IMR-90 (cell line): ENCODE results near the gene RXFP1. TPM values are rescaled to one million over a fixed set of nuclear protein-coding genes. Genes with fewer than 3 reads are reported as not detected.

Source experiments
- ATAC-seq: fragments of 200-7000 bp; cut with Tn5 transposase; 2 replicates; pipeline ENCODE4 v1.9.1; 2020; ENCODE audit warnings: low read depth, mild to moderate bottlenecking, moderate library complexity
- BruUV-seq: library from RNA; stranded (reverse); fragments of 400-500 nt; replicated peaks from 2 replicates; lab custom pipeline; 2021; lab: Mats Ljungman, UMichigan
- CTCF ChIA-PET: fragments of 300-600 bp; formaldehyde crosslinking; extraction: SDS; loops from one replicate; lab custom pipeline; 2021; ENCODE audit warnings: antibody characterized with exemption; lab: Yijun Ruan, JAX
- POLR2A ChIA-PET: fragments of 300-600 bp; sonication (Branson Sonifier 250); formaldehyde crosslinking; loops from one replicate; lab custom pipeline; 2022; ENCODE audit warnings: antibody characterized with exemption; ENCODE audit not compliant: unreplicated experiment; lab: Charles Lee
- DNase-seq: peaks from one replicate; pipeline ENCODE4 v3.0.0; 2013
- H2AFZ ChIP-seq: replicated peaks from 2 replicates; pipeline ENCODE3; 2013; ENCODE audit warnings: low read length, mild to moderate bottlenecking; ENCODE audit not compliant: poor library complexity
- H2AK5ac ChIP-seq: 2 replicates; pipeline ENCODE4 v1.6.1; 2013; ENCODE audit warnings: low read depth, low read length, inconsistent platforms
- H2AK9ac ChIP-seq: replicated peaks from 2 replicates; pipeline ENCODE3; 2013; ENCODE audit warnings: mild to moderate bottlenecking, low read depth, low read length, moderate library complexity; ENCODE audit not compliant: poor library complexity
- H2BK120ac ChIP-seq: 2 replicates; pipeline ENCODE4 v1.6.1; 2013; ENCODE audit warnings: low read depth, low read length, inconsistent platforms
- H2BK15ac ChIP-seq: 3 replicates; pipeline ENCODE4 v1.6.1; 2013; ENCODE audit warnings: low read depth, low read length, inconsistent platforms
- H2BK20ac ChIP-seq: 2 replicates; pipeline ENCODE4 v1.6.1; 2013; ENCODE audit warnings: low read depth, mild to moderate bottlenecking, inconsistent platforms, low read length, moderate library complexity
- H2BK5ac ChIP-seq: 2 replicates; pipeline ENCODE4 v1.6.1; 2013; ENCODE audit warnings: mild to moderate bottlenecking, low read depth, low read length, inconsistent platforms; ENCODE audit not compliant: poor library complexity, severe bottlenecking
- H3K14ac ChIP-seq: replicated peaks from 2 replicates; pipeline ENCODE4 v1.6.1; 2013; ENCODE audit warnings: low read depth, low read length, inconsistent platforms
- H3K18ac ChIP-seq: 2 replicates; pipeline ENCODE4 v1.6.1; 2013; ENCODE audit warnings: low read depth, low read length, control low read depth
- H3K23ac ChIP-seq: 2 replicates; pipeline ENCODE4 v1.6.1; 2013; ENCODE audit warnings: low read depth, low read length, inconsistent platforms
- H3K27ac ChIP-seq: 2 replicates; pipeline ENCODE4 v1.5.1; 2013; ENCODE audit warnings: mild to moderate bottlenecking, control low read depth, low read length; ENCODE audit not compliant: insufficient read depth
- H3K27me3 ChIP-seq: 2 replicates; pipeline ENCODE4 v1.6.1; 2013; ENCODE audit warnings: low read length; ENCODE audit not compliant: control insufficient read depth, insufficient read depth
- H3K36me3 ChIP-seq: 2 replicates; pipeline ENCODE4 v1.6.1; 2013; ENCODE audit warnings: low read length, mixed read lengths; ENCODE audit not compliant: control insufficient read depth, insufficient read depth
- H3K4ac ChIP-seq: 2 replicates; pipeline ENCODE4 v1.6.1; 2013; ENCODE audit warnings: low read depth, low read length, inconsistent platforms
- H3K4me1 ChIP-seq: 2 replicates; pipeline ENCODE4 v1.6.1; 2013; ENCODE audit warnings: low read length, mixed read lengths; ENCODE audit not compliant: control insufficient read depth, insufficient read depth
- H3K4me2 ChIP-seq: 2 replicates; pipeline ENCODE4 v1.6.1; 2013; ENCODE audit warnings: low read depth, mild to moderate bottlenecking, control low read depth, low read length, moderate library complexity
- H3K4me3 ChIP-seq: 2 replicates; pipeline ENCODE4 v1.5.1; 2013; ENCODE audit warnings: low read depth, mild to moderate bottlenecking, control low read depth, low read length, moderate library complexity; ENCODE audit not compliant: insufficient read depth
- H3K56ac ChIP-seq: 2 replicates; pipeline ENCODE4 v1.6.1; 2013; ENCODE audit warnings: low read length, inconsistent platforms; ENCODE audit not compliant: insufficient read depth; ENCODE audit errors: extremely low read depth
- H3K79me1 ChIP-seq, 2 experiments: 2 replicates each; pipeline ENCODE4 v1.6.1; 2013; ENCODE audit warnings: low read length in 2 of 2, inconsistent platforms in 1 of 2, low read depth in 1 of 2
- H3K9ac ChIP-seq: 2 replicates; pipeline ENCODE4 v1.6.1; 2013; ENCODE audit warnings: low read depth, low read length, control low read depth
- H3K9me1 ChIP-seq: 2 replicates; pipeline ENCODE4 v1.6.1; 2013; ENCODE audit warnings: low read length, inconsistent platforms; ENCODE audit not compliant: insufficient read depth
- H3K9me3 ChIP-seq: 2 replicates; pipeline ENCODE4 v1.6.1; 2013; ENCODE audit warnings: low read length; ENCODE audit not compliant: control insufficient read depth, insufficient read depth
- H4K20me1 ChIP-seq: 2 replicates; pipeline ENCODE4 v1.6.1; 2013; ENCODE audit warnings: low read length, inconsistent platforms; ENCODE audit not compliant: insufficient read depth
- H4K5ac ChIP-seq: 2 replicates; pipeline ENCODE4 v1.6.1; 2013; ENCODE audit warnings: mild to moderate bottlenecking, low read depth, low read length, control low read depth
- H4K8ac ChIP-seq, 2 experiments: 2 replicates each; pipeline ENCODE4 v1.6.1; 2013; ENCODE audit warnings: low read depth in 2 of 2, low read length in 2 of 2, control low read depth in 1 of 2, inconsistent platforms in 1 of 2
- H4K91ac ChIP-seq: 2 replicates; pipeline ENCODE4 v1.6.1; 2013; ENCODE audit warnings: low read depth, low read length, inconsistent platforms; ENCODE audit not compliant: insufficient read depth
- BHLHE40 ChIP-seq: fragments of 150-350 bp; IDR thresholded peaks from 2 replicates; pipeline ENCODE4 v1.6.1; 2016; ENCODE audit warnings: mild to moderate bottlenecking, low read depth, low read length
- MAZ ChIP-seq: IDR thresholded peaks from 2 replicates; pipeline ENCODE4 v1.6.1; 2012; ENCODE audit warnings: low read depth, mild to moderate bottlenecking, low read length, improper control_type of control experiment, moderate library complexity, borderline replicate concordance
- NFE2L2 ChIP-seq: fragments of 150-350 bp; IDR thresholded peaks from 2 replicates; pipeline ENCODE4 v1.6.1; 2016; ENCODE audit warnings: low read depth, mild to moderate bottlenecking, low read length
- POLR2A ChIP-seq: IDR thresholded peaks from 2 replicates; pipeline ENCODE4 v1.6.1; 2012; ENCODE audit warnings: mild to moderate bottlenecking, low read depth, low read length
- RAD21 ChIP-seq: IDR thresholded peaks from 2 replicates; pipeline ENCODE4 v1.6.1; 2012; ENCODE audit warnings: low read length, improper control_type of control experiment
- RFX5 ChIP-seq: IDR thresholded peaks from 2 replicates; pipeline ENCODE4 v1.8.0; 2012; ENCODE audit warnings: low read depth, mild to moderate bottlenecking, low read length, moderate library complexity
- dilution Hi-C: fragments of 300-500 bp; cut with HindIII; formaldehyde crosslinking; loops from one replicate; pipeline ENCODE4 v1.14.3; 2018; ENCODE audit warnings: low sequenced_read_pairs; ENCODE audit not compliant: unreplicated experiment
- in situ Hi-C: fragments of 300-500 bp; cut with MboI; formaldehyde crosslinking; loops from 3 replicates; pipeline ENCODE4 v1.14.3; 2019; ENCODE audit warnings: low sequenced_read_pairs, inconsistent platforms, mixed read lengths
- intact Hi-C: fragments of 100-400 bp; cut with micrococcal nuclease; formaldehyde crosslinking; loops from 2 replicates; pipeline ENCODE4 v1.10.0; 2022
- polyA plus RNA-seq, 3 experiments: library from polyadenylated mRNA; depleted of rRNA; stranded (reverse); fragments of >200 nt; gene quantifications; 2 replicates each; pipeline ENCODE4 v1.2.3, GENCODE V29; 2012; ENCODE audit warnings: low replicate concordance in 1 of 3
- total RNA-seq: library from RNA; depleted of rRNA; stranded (reverse); fragments of >200 nt; gene quantifications from 2 replicates; pipeline ENCODE4 v1.2.3, GENCODE V29; 2012
- TF ChIP-seq, protein P1 (sequence below): fragments of 150-350 bp; IDR thresholded peaks from 2 replicates; pipeline ENCODE4 v1.6.1; 2017; ENCODE audit warnings: mild to moderate bottlenecking, antibody characterized with exemption, low read length, low read depth
- TF ChIP-seq, protein P2 (sequence below): fragments of 150-350 bp; IDR thresholded peaks from 2 replicates; pipeline ENCODE4 v1.6.1; 2016; ENCODE audit warnings: low read depth, mild to moderate bottlenecking, low read length, moderate library complexity, borderline replicate concordance

RXFP1 gene
- total and polyA plus RNA-seq, 2 of the 4 experiments (the other 2 are of a cell fraction) = not detected

GRCh38 chr4:158490629-158491028, 31.1 kb upstream of the RXFP1 start:
- H3K27me3 ChIP-seq = no peaks in the 10 kb centered on the region; the same call in 1 of the 2 replicates
- H2BK5ac ChIP-seq = no peak overlapping the region
- no peaks in the 10 kb centered on the region for H3K4me1 ChIP-seq
- H3K18ac ChIP-seq = no peak overlapping the region
- H3K9me1 ChIP-seq = no peaks in the 10 kb centered on the region
- POLR2A ChIA-PET = no interaction called here
- dilution Hi-C loops (no loop called here), in situ Hi-C loops (no loop called here), intact Hi-C loops (no loop called here)
- H3K79me1 ChIP-seq = no peaks in the 10 kb centered on the region
- H4K8ac ChIP-seq = no peak overlapping the region
- H4K5ac ChIP-seq = no peak overlapping the region
- TF ChIP-seq, protein P1, sequence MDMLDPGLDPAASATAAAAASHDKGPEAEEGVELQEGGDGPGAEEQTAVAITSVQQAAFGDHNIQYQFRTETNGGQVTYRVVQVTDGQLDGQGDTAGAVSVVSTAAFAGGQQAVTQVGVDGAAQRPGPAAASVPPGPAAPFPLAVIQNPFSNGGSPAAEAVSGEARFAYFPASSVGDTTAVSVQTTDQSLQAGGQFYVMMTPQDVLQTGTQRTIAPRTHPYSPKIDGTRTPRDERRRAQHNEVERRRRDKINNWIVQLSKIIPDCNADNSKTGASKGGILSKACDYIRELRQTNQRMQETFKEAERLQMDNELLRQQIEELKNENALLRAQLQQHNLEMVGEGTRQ = no peak
- TF ChIP-seq MAZ (no peak), RFX5 (no peak), RAD21 (no peak), BHLHE40 (no peak), POLR2A (no peak), NFE2L2 (no peak)
- TF ChIP-seq, protein P2, sequence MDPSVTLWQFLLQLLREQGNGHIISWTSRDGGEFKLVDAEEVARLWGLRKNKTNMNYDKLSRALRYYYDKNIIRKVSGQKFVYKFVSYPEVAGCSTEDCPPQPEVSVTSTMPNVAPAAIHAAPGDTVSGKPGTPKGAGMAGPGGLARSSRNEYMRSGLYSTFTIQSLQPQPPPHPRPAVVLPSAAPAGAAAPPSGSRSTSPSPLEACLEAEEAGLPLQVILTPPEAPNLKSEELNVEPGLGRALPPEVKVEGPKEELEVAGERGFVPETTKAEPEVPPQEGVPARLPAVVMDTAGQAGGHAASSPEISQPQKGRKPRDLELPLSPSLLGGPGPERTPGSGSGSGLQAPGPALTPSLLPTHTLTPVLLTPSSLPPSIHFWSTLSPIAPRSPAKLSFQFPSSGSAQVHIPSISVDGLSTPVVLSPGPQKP = no peak
- no peak overlapping the region for H3K27ac ChIP-seq
- H4K91ac ChIP-seq = no peak overlapping the region
- no peak overlapping the region for H2BK20ac ChIP-seq
- no TSS peak for BruUV-seq
- DNase-seq (no peak), ATAC-seq (no peak)
- H3K36me3 ChIP-seq = no peaks in the 10 kb centered on the region
- CTCF ChIA-PET = no interaction called here
- H3K4ac ChIP-seq = no peak overlapping the region
- H4K20me1 ChIP-seq = no peaks in the 10 kb centered on the region
- H2AFZ ChIP-seq = no peak overlapping the region
- no peak overlapping the region for H3K14ac ChIP-seq
- no peak overlapping the region for H3K9ac ChIP-seq
- no peak overlapping the region for H2AK9ac ChIP-seq
- H2BK15ac ChIP-seq = no peak overlapping the region
- H2BK120ac ChIP-seq = no peak overlapping the region
- no peak overlapping the region for H3K4me3 ChIP-seq
- H3K9me3 ChIP-seq = no peaks in the 10 kb centered on the region
- no peak overlapping the region for H2AK5ac ChIP-seq
- H3K4me2 ChIP-seq = no peak overlapping the region
- H3K56ac ChIP-seq = no peak overlapping the region
- H3K23ac ChIP-seq = no peak overlapping the region
